Esophagus squamous epithelium (tissue), 4 donors: Measurements from ENCODE around the gene PCDH19.

Source experiments
- POLR2A ChIP-seq, 4 donors: fragments of 450-650 bp; IDR thresholded peaks; one replicate each; pipeline ENCODE4 v1.6.1; 2017; ENCODE audit warnings: antibody characterized with exemption in 4 of 4, mild to moderate bottlenecking in 4 of 4, moderate library complexity in 3 of 4
- TF ChIP-seq, protein P1 (sequence below), 6 experiments: fragments of 450-650 bp in 4 of 6; fragments of 200-600 bp in 2 of 6; sonication (generic) in 2 of 6; IDR thresholded peaks; one replicate each; pipeline ENCODE4 v1.5.1; 2016 to 2019; ENCODE audit warnings: antibody characterized with exemption in 6 of 6, mild to moderate bottlenecking in 4 of 6, moderate library complexity in 4 of 6

DNA sequence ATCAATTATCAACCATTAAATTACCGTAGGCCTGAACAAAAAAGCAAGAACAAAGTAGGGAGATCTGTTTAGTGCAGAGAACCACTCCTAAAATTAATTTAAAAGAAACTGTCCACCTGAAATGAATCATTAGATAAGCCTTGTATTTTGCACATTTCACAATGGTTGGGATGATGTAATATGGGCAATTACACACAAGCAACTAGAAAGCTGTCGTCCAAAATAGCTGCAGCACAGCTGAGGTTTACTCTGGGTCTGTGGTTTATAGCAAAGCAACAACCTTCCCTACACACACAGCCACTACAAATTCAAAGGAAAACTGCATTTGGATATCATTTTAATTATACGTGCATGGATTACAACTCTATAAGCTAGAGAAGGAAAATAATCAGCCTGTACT, 28.5 kb downstream of the PCDH19 start:
- no peak for TF ChIP-seq POLR2A (IDR thresholded peaks at IDR 0.05)
- TF ChIP-seq, protein P1, sequence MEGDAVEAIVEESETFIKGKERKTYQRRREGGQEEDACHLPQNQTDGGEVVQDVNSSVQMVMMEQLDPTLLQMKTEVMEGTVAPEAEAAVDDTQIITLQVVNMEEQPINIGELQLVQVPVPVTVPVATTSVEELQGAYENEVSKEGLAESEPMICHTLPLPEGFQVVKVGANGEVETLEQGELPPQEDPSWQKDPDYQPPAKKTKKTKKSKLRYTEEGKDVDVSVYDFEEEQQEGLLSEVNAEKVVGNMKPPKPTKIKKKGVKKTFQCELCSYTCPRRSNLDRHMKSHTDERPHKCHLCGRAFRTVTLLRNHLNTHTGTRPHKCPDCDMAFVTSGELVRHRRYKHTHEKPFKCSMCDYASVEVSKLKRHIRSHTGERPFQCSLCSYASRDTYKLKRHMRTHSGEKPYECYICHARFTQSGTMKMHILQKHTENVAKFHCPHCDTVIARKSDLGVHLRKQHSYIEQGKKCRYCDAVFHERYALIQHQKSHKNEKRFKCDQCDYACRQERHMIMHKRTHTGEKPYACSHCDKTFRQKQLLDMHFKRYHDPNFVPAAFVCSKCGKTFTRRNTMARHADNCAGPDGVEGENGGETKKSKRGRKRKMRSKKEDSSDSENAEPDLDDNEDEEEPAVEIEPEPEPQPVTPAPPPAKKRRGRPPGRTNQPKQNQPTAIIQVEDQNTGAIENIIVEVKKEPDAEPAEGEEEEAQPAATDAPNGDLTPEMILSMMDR (IDR thresholded peaks at IDR 0.05) = no peak
